ENCODE results near the gene TAF3. TPM values are rescaled to one million over a fixed set of nuclear protein-coding genes. Genes with fewer than 3 reads are reported as not detected.

Gene TAF3
- total RNA-seq, 1 experiment from 2014 or later, result 5.5 TPM

DNA sequence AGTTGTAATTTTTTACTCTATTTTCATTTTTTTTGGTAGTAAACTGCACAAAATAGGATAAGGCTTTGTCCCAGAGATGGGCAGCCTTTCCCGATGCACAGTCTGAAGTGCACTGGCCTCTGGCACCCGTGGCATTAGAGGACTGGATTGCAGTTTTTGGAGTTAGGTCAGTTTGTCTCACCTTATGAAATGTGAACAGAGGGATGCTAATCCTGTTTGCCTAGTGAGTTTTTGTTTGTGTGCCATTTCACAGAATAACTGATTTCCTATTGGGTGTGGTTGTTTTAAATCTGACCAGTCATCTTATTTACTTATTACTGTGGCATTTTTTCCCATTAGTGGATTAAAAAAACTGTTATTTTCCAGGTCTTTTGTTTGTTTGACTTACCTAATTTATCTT, 126.7 kb downstream of the TAF3 start:
- intact Hi-C loops (cut with micrococcal nuclease; ENCODE audit: unreplicated experiment), result no loop called here
- no peak for DNase-seq (ENCODE audit: low read depth, low spot score)
- ChIA-PET CTCF (no interaction called here), POLR2A (no interaction called here)
- Histone ChIP-seq H3K27me3 (ENCODE audit: control insufficient read depth, insufficient read depth, low read length) (no peaks in the 10 kb centered on the region), H3K9me3 (ENCODE audit: control insufficient read depth, insufficient read depth, low read depth, low read length) (no peaks in the 10 kb centered on the region), H3K4me3 (ENCODE audit: low read depth in 2 of 2, low read length in 2 of 2) (no peak overlapping the region), H3K27ac (ENCODE audit: low read length) (no peak overlapping the region), H3K4me1 (ENCODE audit: control insufficient read depth, insufficient read depth, low read length) (no peaks in the 10 kb centered on the region), H3K36me3 (ENCODE audit: control insufficient read depth, insufficient read depth, low read length) (no peaks in the 10 kb centered on the region)
- ATAC-seq, result no peak
- BruUV-seq (replicated peaks), result no TSS peak
- TF ChIP-seq, protein P1, sequence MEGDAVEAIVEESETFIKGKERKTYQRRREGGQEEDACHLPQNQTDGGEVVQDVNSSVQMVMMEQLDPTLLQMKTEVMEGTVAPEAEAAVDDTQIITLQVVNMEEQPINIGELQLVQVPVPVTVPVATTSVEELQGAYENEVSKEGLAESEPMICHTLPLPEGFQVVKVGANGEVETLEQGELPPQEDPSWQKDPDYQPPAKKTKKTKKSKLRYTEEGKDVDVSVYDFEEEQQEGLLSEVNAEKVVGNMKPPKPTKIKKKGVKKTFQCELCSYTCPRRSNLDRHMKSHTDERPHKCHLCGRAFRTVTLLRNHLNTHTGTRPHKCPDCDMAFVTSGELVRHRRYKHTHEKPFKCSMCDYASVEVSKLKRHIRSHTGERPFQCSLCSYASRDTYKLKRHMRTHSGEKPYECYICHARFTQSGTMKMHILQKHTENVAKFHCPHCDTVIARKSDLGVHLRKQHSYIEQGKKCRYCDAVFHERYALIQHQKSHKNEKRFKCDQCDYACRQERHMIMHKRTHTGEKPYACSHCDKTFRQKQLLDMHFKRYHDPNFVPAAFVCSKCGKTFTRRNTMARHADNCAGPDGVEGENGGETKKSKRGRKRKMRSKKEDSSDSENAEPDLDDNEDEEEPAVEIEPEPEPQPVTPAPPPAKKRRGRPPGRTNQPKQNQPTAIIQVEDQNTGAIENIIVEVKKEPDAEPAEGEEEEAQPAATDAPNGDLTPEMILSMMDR (IDR thresholded peaks at IDR 0.05), result no peak
- TF ChIP-seq SIN3A (IDR thresholded peaks at IDR 0.05; ENCODE audit: borderline replicate concordance, insufficient read depth, low read depth, low read length) (no peak), TCF7L2 (IDR thresholded peaks at IDR 0.05; ENCODE audit: low read depth, low read length) (no peak)
- in situ Hi-C loops (cut with HindIII; ENCODE audit: low pct_unique_long_range_greater_than_20kb, low sequenced_read_pairs), result no loop called here

DNA sequence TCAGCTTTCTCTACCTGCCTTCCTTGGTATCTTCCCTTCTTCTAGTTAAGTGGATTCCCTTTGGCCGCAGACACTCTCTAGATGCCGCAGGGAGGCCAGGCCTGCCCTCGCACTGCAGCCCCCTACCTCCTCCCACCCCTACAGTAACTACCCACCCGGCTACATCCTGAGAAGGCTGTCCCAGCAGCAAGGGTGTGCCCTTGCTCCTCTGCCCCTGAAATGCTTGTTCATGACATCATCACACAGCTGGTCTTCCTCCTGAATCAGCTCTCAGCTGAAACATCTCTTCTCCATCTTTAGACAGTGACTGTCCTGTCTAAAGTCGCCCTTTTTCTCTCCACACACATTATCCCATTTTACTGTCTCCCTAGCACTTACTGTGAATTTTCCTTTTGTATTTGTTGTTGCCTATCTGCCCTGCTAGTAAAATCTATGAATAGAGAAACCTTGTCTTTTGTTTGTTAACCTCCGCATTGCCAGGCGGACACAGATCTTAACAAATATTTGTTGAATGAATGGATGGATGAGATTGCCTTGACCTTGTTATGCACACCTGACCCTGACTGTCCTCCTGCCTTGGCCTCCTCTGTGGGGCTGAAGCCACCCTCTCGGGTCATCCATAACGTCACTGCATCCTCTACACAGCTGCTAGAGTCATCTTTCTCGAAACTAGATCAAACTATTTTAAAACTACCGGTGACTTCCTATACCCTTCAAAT, 127.3 kb downstream of the TAF3 start:
- Histone ChIP-seq H3K4me3 (ENCODE audit: low read depth in 2 of 2, low read length in 2 of 2) (no peak overlapping the region), H3K27me3 (ENCODE audit: control insufficient read depth, insufficient read depth, low read length) (no peaks in the 10 kb centered on the region), H3K27ac (ENCODE audit: low read length) (no peak overlapping the region), H3K36me3 (ENCODE audit: control insufficient read depth, insufficient read depth, low read length) (no peaks in the 10 kb centered on the region), H3K9me3 (ENCODE audit: control insufficient read depth, insufficient read depth, low read depth, low read length) (no peaks in the 10 kb centered on the region), H3K4me1 (ENCODE audit: control insufficient read depth, insufficient read depth, low read length) (no peaks in the 10 kb centered on the region)
- ATAC-seq (no peak), DNase-seq (ENCODE audit: low read depth, low spot score) (no peak)
- POLR2A ChIA-PET, result no interaction called here
- in situ Hi-C loops (cut with HindIII; ENCODE audit: low pct_unique_long_range_greater_than_20kb, low sequenced_read_pairs), result no loop called here
- TF ChIP-seq, protein P1 (IDR thresholded peaks at IDR 0.05), result no peak
- intact Hi-C loops (cut with micrococcal nuclease; ENCODE audit: unreplicated experiment), result no loop called here
- no TSS peak for BruUV-seq (replicated peaks)
- CTCF ChIA-PET, result no interaction called here

DNA sequence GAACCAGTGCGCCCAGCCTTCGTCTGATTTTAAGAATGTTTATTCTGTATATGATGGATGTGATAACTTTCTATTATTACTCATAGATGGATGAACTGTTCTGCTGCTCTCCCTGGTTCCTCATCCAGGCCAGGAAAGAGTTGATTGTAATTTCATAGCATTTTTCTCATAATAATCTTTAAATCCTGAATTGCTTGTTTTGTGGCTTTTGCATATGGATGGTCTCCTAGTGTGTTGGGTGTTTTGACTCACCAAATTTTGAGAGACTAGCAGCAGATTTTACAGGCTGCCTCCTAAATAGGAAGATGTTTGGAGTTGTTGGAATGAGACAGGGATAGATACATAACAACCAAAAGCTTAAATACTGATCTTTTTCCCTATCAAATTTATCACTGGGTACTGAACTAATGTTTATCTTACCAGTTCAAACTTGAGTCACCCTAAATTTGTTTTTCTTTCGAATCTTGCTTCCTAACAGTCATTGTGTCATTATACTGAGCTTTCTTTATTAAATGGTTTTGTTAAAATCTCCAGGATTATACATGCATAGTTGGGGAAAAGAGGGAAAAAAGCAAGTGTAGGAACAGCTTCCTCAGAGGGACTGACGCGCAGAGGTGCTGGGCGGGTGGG, 130.2 kb downstream of the TAF3 start:
- no TSS peak for BruUV-seq (replicated peaks)
- H3K4me1 ChIP-seq (ENCODE audit: control insufficient read depth, insufficient read depth, low read length), result no peaks in the 10 kb centered on the region
- H3K9me3 ChIP-seq (ENCODE audit: control insufficient read depth, insufficient read depth, low read depth, low read length), result no peaks in the 10 kb centered on the region
- DNase-seq (ENCODE audit: low read depth, low spot score) (no peak), ATAC-seq (no peak)
- no peak overlapping the region for H3K4me3 ChIP-seq (ENCODE audit: low read depth in 2 of 2, low read length in 2 of 2)
- no peak overlapping the region for H3K27ac ChIP-seq (ENCODE audit: low read length)
- TF ChIP-seq, protein P2, sequence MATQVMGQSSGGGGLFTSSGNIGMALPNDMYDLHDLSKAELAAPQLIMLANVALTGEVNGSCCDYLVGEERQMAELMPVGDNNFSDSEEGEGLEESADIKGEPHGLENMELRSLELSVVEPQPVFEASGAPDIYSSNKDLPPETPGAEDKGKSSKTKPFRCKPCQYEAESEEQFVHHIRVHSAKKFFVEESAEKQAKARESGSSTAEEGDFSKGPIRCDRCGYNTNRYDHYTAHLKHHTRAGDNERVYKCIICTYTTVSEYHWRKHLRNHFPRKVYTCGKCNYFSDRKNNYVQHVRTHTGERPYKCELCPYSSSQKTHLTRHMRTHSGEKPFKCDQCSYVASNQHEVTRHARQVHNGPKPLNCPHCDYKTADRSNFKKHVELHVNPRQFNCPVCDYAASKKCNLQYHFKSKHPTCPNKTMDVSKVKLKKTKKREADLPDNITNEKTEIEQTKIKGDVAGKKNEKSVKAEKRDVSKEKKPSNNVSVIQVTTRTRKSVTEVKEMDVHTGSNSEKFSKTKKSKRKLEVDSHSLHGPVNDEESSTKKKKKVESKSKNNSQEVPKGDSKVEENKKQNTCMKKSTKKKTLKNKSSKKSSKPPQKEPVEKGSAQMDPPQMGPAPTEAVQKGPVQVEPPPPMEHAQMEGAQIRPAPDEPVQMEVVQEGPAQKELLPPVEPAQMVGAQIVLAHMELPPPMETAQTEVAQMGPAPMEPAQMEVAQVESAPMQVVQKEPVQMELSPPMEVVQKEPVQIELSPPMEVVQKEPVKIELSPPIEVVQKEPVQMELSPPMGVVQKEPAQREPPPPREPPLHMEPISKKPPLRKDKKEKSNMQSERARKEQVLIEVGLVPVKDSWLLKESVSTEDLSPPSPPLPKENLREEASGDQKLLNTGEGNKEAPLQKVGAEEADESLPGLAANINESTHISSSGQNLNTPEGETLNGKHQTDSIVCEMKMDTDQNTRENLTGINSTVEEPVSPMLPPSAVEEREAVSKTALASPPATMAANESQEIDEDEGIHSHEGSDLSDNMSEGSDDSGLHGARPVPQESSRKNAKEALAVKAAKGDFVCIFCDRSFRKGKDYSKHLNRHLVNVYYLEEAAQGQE (IDR thresholded peaks at IDR 0.05; ENCODE audit: insufficient read depth in 1 of 2, low read depth in 2 of 2, low read length in 1 of 2), result no peak
- TF ChIP-seq, protein P1 (IDR thresholded peaks at IDR 0.05), result no peak
- TF ChIP-seq POLR2AphosphoS5 (IDR thresholded peaks at IDR 0.05; ENCODE audit: low read depth, low read length), result no peak
- TF ChIP-seq SIN3A (IDR thresholded peaks at IDR 0.05; ENCODE audit: borderline replicate concordance, insufficient read depth, low read depth, low read length), result no peak
- no peak for TF ChIP-seq TCF7L2 (IDR thresholded peaks at IDR 0.05; ENCODE audit: low read depth, low read length)
- no peaks in the 10 kb centered on the region for H3K36me3 ChIP-seq (ENCODE audit: control insufficient read depth, insufficient read depth, low read length)
- ChIA-PET CTCF (no interaction called here), POLR2A (no interaction called here)
- H3K27me3 ChIP-seq (ENCODE audit: control insufficient read depth, insufficient read depth, low read length), result no peaks in the 10 kb centered on the region
- in situ Hi-C loops (cut with HindIII; ENCODE audit: low pct_unique_long_range_greater_than_20kb, low sequenced_read_pairs), result no loop called here
- intact Hi-C loops (cut with micrococcal nuclease; ENCODE audit: unreplicated experiment), result no loop called here

Data from Panc1 (cell line).